NCI-H2196 treated with DMSO at 0.1 percent for 48 hours (cell line): ENCODE data around the gene UTP11.

Experiments
- DNase-seq: peaks from one replicate; lab custom pipeline; 2025; ENCODE audit not compliant: unreplicated experiment; lab: John Stamatoyannopoulos, UW

UTP11 gene

DNA sequence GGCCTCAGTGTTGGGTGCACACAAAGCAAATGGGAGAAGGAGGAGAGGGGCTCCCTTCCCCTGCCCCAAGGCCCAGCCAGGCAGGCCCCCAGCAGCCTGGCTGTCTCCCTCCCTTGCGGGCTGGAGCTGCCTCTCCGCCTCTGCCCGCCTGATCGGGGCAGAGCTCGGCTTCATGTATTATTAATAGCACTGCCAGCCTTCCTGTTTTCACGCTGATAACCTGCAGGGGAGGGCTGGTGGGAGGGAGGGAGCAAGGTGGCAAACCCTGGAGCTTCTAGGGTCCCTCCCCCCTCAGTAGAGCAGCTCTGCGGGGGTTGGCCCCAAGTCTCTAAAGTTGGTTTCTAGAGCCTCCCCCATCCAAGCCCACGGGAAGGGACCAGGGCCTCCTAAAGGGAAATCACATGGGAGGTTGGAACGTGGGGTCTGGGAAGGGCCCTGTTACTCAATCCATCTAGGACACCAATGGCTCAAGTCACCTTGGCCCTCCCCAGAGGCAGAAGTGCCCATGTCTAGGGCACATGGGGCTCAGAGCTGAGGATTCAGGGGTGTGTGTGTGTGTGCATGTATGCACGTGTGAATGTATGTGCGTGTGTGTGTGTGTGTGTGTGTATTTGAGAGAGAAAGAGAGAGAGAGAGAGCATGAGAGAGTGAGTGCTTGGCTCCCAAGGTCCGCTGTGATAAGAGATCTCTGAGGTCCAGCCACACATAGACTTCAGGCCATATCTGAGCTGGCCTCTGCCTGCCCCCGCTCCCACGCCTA lies 55.9 kb downstream of the UTP11 start:
- no peak for DNase-seq

DNA sequence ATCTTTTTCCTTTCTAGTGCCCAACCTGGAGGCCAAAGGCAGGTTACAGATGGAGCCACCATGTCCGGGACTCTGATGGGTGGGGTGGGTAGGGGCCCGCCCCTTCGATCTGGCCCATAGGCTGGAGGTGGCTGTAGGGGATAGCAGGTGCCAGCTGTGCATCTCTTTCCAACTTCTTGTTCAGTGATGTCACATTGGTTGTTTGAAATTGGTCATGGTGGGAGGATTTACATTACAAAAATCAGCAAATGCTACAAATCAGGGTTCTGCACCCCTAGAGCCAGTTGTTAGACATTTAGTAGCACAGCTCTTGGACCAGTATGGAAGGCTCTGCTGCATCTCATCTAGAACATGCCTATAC lies 56.4 kb downstream of the UTP11 start:
- DNase-seq, result no peak

DNA sequence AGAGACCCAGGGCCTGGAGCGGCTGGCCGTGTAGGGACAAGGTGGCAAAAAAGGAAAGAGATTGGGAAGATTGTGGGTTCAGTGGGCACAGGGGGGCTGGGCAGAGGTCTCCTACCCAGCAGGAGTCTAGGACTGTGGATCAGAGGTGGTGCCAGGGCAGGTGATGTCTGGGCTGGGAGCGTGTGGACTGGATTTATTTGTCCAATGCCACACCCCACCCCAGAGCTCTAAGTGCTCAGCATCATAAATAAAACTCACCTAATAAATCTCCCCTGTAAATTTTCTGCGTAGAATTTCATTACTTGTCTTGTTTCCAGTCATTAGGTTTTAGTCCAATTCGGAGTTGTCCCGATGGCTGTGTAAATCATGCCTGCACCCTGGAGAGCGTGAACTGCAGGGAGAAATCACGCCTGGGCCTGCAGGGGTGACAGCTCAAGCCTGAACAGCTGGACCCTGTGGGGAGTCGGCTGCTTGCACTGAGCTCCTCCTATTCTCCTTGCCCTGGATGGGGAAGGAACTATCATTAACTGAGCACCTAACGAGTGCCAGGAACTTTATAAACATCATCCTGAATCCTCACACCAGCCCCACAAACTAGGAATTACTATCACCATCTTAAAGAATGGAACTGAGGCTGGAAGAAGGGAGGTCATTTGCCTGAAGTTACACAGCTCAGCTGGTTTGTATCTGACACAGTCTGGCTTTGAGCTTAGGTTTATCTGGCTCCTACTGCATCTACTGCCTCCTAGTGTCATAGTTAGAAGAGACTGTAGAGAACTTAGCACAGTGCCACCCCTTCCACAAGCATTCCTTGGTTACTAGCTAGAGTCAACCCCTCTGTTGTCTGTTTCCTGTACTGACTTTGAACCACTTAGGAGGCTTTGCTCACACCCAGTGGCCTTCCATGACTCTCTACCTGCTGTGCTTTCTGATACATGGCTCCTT lies 59.0 kb downstream of the UTP11 start:
- DNase-seq, result no peak

DNA sequence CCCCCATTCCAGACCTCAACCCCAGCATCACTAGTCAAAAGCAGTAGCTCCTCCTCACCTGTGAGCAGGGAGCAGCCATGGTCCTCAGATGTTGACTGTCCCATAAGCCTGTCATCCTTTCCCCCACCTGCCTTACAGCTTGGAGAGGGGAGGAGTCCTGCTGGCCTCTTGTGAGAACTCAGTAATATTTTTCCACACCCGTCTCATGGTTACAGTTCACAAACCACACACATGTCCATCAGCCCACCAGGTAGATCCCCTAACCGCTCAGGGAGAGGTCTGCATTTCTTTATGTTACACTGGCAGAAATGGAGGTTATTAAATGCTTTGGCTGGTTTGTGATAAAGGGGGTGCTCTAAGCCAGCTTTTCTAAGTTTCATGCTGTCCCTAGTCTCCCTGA lies 60.3 kb downstream of the UTP11 start:
- DNase-seq, result no peak

DNA sequence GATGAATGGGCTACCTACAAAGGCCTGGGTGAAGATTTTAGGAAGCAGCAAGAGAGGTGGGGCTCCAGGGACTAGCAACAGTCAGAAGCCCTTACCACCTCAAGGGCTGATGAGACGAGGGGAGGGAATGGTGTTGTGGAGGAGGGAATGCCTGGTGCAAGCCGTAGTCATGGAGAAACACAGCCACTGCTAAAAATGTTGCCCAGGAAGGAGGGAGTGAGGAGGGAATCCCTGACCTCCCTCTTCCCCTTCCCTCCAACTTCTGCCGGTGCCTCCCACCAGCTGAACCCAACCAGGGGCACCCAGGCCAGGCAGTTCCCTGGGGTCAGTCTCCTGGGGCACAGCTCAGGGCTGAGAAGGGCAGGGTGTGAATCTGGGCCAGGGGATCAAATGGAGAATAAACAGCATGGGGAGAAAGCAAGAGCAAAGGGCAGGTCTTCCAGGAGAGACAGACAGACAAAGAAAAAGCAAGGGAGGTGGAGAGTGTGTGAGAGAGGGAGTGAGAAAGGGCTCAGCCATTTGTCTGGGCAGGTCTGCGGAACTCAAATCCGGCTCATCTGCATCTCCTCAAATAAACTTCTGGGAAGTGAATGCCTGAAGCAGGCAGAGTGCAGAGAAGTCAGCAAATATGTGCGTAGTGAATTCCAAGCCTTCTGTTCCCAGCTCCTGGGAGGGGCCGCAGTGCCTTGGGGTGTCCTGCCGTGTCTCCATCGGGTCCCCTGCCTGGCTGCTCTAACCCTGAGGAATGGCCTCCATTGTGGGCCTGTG lies 61.2 kb downstream of the UTP11 start:
- DNase-seq, result no peak

DNA sequence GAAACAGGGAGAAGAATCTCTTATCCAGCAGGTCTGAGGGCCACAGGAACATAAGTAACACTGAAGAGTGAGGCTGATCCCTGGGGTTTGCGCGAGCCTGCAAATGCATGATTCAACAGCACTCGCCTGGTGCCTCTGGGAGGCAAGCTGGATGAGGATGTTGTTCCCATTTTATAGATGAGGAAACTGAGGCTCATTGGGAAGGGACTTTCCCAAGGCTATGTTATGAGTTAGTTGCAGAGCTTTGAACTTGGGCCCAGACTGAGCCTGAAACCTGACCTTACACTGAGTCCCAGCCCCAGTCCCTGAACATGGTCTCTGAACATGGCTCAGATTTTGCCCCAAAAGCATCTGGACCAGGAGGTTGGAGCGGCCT lies 61.8 kb downstream of the UTP11 start:
- DNase-seq, result no peak
